Activated CD8-positive, alpha-beta T cell treated with anti-CD3 and anti-CD28 coated beads for 36 hours (primary cell): ENCODE data around the gene S100A3. TPM values are rescaled to one million over a fixed set of nuclear protein-coding genes. Genes with fewer than 3 reads are reported as not detected.

Source experiments
- ATAC-seq: fragments of 200-7000 bp; cut with Tn5 transposase; one replicate; pipeline ENCODE4 v1.10.0; 2021; ENCODE audit warnings: mild to moderate bottlenecking, moderate library complexity
- CTCF ChIA-PET: fragments of 350-600 bp; sonication (Branson Sonifier 250); formaldehyde crosslinking; loops from one replicate; lab custom pipeline; 2021; ENCODE audit warnings: antibody characterized with exemption; lab: Charles Lee
- POLR2A ChIA-PET: fragments of 350-600 bp; sonication (Branson Sonifier 250); formaldehyde crosslinking; loops from one replicate; lab custom pipeline; 2021; ENCODE audit warnings: antibody characterized with exemption; lab: Charles Lee
- DNase-seq: peaks from one replicate; pipeline ENCODE4 v3.0.0-alpha.2; 2020
- H3K27ac Mint-ChIP-seq: one replicate; pipeline ENCODE4 v1.8.0; 2021; ENCODE audit warnings: mild to moderate bottlenecking, mixed read lengths
- H3K27me3 Mint-ChIP-seq: one replicate; pipeline ENCODE4 v1.8.0; 2021; ENCODE audit warnings: mixed read lengths
- H3K36me3 Mint-ChIP-seq: one replicate; pipeline ENCODE4 v1.8.0; 2021; ENCODE audit warnings: low read depth, mixed read lengths
- H3K4me1 Mint-ChIP-seq: one replicate; pipeline ENCODE4 v1.8.0; 2021; ENCODE audit warnings: low read depth, mixed read lengths
- H3K4me3 Mint-ChIP-seq: one replicate; pipeline ENCODE4 v1.8.0; 2021; ENCODE audit warnings: mild to moderate bottlenecking, moderate library complexity, mixed read lengths
- H3K9me3 Mint-ChIP-seq: one replicate; pipeline ENCODE4 v1.8.0; 2021; ENCODE audit warnings: mixed read lengths
- intact Hi-C: fragments of 100-400 bp; cut with micrococcal nuclease; formaldehyde crosslinking; loops from one replicate; pipeline ENCODE4 v1.10.0; 2022
- total RNA-seq, 2 experiments: library from RNA; stranded (reverse); gene quantifications; one replicate each; pipeline ENCODE4 v1.2.3, GENCODE V29; 2021
- TF ChIP-seq, protein P1 (sequence below): fragments of 200-600 bp; IDR thresholded peaks from one replicate; pipeline ENCODE4 v1.8.0; 2022; ENCODE audit warnings: antibody characterized with exemption, mild to moderate bottlenecking

S100A3 gene
- total RNA-seq, 2 experiments from 2014 or later = not detected

DNA sequence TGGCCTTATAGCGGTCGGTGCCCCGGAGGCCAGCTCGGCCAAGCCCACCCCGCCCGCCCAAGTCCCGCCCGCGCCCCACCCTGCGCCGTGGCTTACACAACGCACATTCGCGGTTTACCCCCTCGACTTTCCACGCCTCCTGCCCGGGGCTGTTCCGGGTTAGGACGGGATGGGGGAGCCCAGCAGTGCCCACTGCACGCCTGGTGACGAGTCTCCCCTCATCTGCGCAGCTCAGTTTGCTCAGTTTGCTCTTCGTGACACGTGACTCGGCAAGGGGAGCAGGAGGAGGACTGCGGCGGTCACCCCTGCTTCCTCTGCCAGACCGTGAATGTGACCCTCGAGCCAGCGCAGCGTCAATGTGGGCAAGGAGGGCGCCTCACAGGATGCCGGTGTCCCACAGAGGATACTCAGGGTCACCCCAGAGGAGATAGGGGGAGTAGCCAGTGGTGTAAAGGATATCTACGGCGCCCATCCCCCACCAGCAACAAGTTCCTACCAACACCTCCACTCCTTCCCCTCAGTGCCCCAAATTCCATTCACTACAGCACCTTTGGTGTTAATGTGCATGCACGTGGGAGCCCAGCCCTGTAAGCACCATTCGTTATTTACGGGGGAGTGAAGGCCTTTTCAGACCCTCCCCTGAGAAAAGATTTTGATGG, 12.9 kb downstream of the S100A3 start:
- DNase-seq (peak; percentile 89), ATAC-seq (peak; percentile 73)
- H3K4me1 Mint-ChIP-seq = peaks cover 74% of the 10 kb centered on the region
- CTCF ChIA-PET = interaction anchor here (0.8 to 5.5 kb wide), 9 partner anchors 9 to 98 kb away, joined by 4 to 191 read pairs (median 8); partner anchors contain the start of genes CHTOP and S100A4
- H3K27ac Mint-ChIP-seq = peak overlapping the region; percentile 98
- no peaks in the 10 kb centered on the region for H3K9me3 Mint-ChIP-seq
- peaks cover 17% of the 10 kb centered on the region for H3K36me3 Mint-ChIP-seq
- POLR2A ChIA-PET = interaction anchor here (0.7 to 7.9 kb wide), 12 partner anchors 10 to 386 kb away, joined by 3 to 97 read pairs (median 4); partner anchors contain the start of genes CHTOP, S100A3 and S100A4
- TF ChIP-seq, protein P1, sequence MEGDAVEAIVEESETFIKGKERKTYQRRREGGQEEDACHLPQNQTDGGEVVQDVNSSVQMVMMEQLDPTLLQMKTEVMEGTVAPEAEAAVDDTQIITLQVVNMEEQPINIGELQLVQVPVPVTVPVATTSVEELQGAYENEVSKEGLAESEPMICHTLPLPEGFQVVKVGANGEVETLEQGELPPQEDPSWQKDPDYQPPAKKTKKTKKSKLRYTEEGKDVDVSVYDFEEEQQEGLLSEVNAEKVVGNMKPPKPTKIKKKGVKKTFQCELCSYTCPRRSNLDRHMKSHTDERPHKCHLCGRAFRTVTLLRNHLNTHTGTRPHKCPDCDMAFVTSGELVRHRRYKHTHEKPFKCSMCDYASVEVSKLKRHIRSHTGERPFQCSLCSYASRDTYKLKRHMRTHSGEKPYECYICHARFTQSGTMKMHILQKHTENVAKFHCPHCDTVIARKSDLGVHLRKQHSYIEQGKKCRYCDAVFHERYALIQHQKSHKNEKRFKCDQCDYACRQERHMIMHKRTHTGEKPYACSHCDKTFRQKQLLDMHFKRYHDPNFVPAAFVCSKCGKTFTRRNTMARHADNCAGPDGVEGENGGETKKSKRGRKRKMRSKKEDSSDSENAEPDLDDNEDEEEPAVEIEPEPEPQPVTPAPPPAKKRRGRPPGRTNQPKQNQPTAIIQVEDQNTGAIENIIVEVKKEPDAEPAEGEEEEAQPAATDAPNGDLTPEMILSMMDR = no peak
- H3K27me3 Mint-ChIP-seq = no peaks in the 10 kb centered on the region
- H3K4me3 Mint-ChIP-seq = peak overlapping the region; percentile 95
- intact Hi-C loops = no loop called here

DNA sequence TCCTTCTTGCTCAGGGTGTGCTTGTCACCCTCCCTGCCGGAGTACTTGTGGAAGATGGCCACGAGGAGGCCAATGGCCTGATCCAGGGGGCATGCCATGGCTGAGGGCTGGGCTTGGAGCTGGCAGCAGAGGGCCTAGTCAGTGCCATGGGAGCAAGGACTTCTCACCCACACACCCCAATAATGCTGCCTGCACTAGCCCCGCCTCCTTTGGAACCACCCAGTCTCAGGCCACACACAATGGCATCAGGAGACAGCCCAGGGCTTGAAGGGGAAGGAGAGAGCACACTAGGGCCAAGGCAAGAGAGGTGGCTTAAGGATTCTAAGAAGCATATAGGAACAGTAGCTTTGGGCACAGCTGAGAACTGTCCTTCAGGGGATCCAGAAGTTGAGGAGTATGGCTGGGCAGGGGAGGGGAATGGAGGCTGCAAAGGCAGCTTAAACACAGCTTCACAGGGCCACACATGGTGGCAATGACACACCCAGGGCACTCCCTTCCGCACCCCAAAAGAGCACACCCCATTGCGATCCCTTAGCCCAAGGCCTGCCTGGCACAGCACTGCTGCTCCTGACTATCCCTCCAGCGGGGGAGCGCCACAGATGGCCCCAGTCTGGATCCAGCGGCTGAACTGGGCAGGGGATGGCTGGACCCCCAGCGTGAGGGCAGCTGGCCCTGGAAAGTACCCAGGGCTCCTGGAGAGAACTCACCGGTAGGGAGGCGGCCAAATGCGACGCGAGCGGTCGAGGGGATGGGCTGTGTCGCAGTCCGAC, 13.6 kb downstream of the S100A3 start, which contains the start of gene S100A6:
S100A6 (minus strand) TSS at position 750 of the 770 bp plus-strand sequence; CDS start at position 98, 652 bp downstream.
- ChIA-PET POLR2A (interaction anchor here (0.7 to 7.9 kb wide), 14 partner anchors 10 to 387 kb away, joined by 3 to 97 read pairs (median 4); partner anchors contain the start of genes CHTOP, S100A3 and S100A4), CTCF (interaction anchor here (0.8 to 5.5 kb wide), 9 partner anchors 9 to 99 kb away, joined by 4 to 191 read pairs (median 8); partner anchors contain the start of genes CHTOP and S100A4)
- TF ChIP-seq, protein P1 = no peak
- Mint-ChIP-seq H3K4me3 (peak within 1 kb of the TSS; percentile 95), H3K27me3 (no peaks in the 10 kb centered on the region), H3K27ac (peak within 1 kb of the TSS; percentile 98), H3K9me3 (no peaks in the 10 kb centered on the region), H3K36me3 (peaks cover 17% of the 10 kb centered on the region), H3K4me1 (peaks cover 73% of the 10 kb centered on the region)
- peak; percentile 34 for ATAC-seq
- peak; percentile 64 for DNase-seq
- intact Hi-C loops = no loop called here

DNA sequence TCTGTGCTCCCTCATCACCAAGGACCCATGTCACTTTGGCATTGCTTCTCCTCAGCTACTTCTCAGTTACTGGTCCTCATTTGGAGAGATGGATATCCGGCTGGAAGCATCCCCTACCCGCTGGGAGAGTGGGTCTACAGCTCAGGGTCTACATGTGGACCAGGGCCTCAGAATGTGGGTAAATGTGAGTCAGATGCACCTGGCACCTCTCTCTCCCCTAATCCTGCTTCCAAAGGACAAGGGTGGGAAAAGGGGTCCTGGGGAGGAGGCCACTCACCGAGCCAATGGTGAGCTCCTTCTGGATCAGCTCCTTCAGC, 14.2 kb downstream of the S100A3 start:
- ChIA-PET POLR2A (interaction anchor here (0.9 to 7.9 kb wide), 11 partner anchors 9 to 114 kb away, joined by 3 to 97 read pairs (median 5); partner anchors contain the start of genes CHTOP, S100A3 and S100A4), CTCF (interaction anchor here (1.4 to 5.5 kb wide), 9 partner anchors 10 to 103 kb away, joined by 4 to 191 read pairs (median 8); partner anchors contain the start of genes CHTOP and S100A4)
- peaks cover 17% of the 10 kb centered on the region for H3K36me3 Mint-ChIP-seq
- H3K4me1 Mint-ChIP-seq = peaks cover 69% of the 10 kb centered on the region
- no peak for ATAC-seq
- intact Hi-C loops = no loop called here
- H3K27me3 Mint-ChIP-seq = no peaks in the 10 kb centered on the region
- peak overlapping the region; percentile 95 for H3K4me3 Mint-ChIP-seq
- TF ChIP-seq, protein P1 = no peak
- no peak for DNase-seq
- no peaks in the 10 kb centered on the region for H3K9me3 Mint-ChIP-seq
- H3K27ac Mint-ChIP-seq = peak overlapping the region; percentile 96

DNA sequence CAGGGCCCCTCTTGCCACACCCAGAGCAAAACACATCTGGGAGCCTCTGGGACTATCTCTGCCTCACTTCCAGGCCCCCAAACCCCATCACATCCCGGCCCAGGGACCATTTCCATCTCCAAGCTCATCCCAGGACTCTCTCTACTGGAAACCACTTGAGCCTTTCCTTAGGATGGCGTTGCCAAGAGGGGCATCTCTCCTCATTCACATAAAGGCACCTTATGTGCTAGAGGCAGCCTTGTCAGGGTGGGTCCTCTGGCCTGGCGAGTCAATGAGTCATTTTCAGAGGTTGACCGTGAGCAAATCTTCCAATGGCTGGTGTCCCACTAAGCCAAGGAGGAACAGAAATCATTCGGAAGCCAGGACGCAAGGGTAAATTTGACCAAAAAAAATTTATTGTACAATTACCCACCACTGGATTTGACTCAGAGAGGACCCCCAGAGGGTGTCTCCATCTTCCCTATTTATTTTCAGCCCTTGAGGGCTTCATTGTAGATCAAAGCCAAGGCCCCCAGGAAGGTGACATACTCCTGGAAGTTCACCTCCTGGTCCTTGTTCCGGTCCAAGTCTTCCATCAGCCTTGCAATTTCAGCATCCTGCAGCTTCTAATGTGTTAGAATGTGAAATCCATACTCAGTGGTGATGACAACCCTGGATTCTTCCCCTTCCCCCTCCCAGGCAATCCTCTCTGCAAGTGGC, 14.7 kb downstream of the S100A3 start:
- no peaks in the 10 kb centered on the region for H3K27me3 Mint-ChIP-seq

More for the DNA sequence above, 14.7 kb downstream of the S100A3 start:
- ChIA-PET CTCF (interaction anchor here (0.9 to 5.5 kb wide), 15 partner anchors 9 to 237 kb away, joined by 3 to 191 read pairs (median 9); partner anchors contain the start of genes CHTOP, S100A2 and S100A4), POLR2A (interaction anchor here (0.9 to 7.9 kb wide), 8 partner anchors 9 to 115 kb away, joined by 3 to 97 read pairs (median 5); partner anchors contain the start of genes CHTOP, S100A3 and S100A4)
- H3K4me1 Mint-ChIP-seq = peaks cover 64% of the 10 kb centered on the region
- H3K4me3 Mint-ChIP-seq = peak overlapping the region; percentile 95
- H3K36me3 Mint-ChIP-seq = peaks cover 17% of the 10 kb centered on the region
- no peaks in the 10 kb centered on the region for H3K9me3 Mint-ChIP-seq
- intact Hi-C loops = no loop called here
- H3K27ac Mint-ChIP-seq = peak overlapping the region; percentile 96
- DNase-seq (no peak), ATAC-seq (no peak)
- TF ChIP-seq, protein P1 = no peak
